Measurements from ENCODE around the gene CCNA1.

The CCNA1 gene

DNA sequence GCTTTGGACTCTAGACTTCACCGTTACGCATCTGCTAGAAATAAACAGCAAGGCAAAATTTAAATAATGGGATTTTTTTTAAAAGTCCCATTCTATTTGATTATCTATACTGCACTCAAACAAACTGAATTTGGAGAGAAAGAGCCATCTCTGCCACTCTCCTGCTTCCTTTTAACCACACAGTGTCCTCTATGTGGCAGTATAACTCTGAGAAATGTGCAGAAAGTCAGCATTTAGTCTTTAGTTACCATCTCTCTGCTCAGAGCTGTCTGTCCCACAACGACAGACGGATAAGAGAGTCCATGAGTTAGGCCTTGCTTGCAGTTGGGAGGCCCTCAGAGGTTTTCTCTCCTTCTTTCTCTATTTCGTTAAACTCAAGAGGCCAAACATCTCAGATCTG lies 21.2 kb downstream of the CCNA1 start:
- no peak for DNase-seq (ENCODE audit: low read depth in 2 of 2)

GRCh38 chr13:36454121-36454520 lies 21.8 kb downstream of the CCNA1 start:
- DNase-seq (ENCODE audit: low read depth in 2 of 2), result no peak

DNA sequence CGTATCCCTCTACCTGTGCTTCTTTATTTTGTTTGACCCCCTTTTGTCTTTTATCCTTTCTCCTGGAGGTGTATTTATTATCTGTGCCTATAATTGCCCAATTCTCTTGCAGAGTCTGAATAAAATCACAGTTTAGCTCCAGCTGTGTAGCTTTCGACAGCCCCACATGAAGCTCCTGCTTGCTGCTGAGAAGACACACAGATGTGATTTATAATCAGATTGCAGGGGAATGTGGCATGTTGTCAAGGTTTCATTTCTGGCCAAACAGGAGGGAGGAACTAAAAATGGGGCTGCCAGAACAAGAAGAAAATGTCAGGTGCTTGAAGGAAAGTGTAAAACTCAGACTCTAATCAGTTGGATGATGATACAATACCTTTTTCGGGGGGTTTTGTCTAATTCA lies 22.7 kb downstream of the CCNA1 start:
- DNase-seq (ENCODE audit: low read depth in 2 of 2), result no peak

DNA sequence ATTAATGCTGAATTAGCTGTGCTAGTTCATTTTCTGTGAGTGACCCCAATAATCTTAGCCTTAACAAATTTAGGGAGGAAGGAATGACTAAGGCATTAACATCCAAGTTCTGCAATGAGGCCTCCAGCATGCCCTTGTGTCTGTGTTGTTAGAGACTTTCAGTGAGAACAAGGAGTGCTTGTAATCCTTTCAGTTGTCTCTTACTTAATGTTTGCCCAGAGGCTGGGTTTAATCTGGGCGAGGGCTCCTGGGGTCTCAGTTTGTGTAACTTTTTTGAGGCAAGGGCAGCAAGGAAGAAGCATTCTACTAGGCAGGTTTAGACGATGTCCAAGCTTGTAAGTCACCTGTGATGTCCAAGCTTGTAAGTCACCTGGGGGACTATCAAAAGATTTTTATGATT lies 24.3 kb downstream of the CCNA1 start:
- DNase-seq (ENCODE audit: low read depth in 2 of 2), result no peak

DNA sequence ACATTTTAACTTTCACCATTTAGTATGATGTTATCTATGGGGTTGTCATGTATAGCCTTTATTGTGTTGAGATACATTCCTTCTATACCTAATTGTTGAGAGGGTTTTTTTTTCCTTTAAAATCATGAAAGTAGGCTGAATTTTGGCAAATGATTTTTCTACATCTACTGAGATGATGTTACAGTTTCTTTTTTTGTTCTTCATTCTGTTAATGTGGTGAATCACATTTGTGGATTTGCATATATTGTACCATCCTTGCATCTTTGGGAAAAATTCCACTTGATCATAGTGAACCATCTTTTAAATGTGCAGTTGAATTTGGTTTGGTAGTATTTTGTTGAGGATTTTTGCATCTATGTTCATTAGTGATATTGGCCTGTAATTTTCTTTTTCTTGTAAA lies 29.2 kb downstream of the CCNA1 start:
- DNase-seq (ENCODE audit: low read depth in 2 of 2), result no peak

- no peak for DNase-seq (ENCODE audit: low read depth in 2 of 2)
These were observed 43.2 kb downstream of the CCNA1 start for GRCh38 chr13:36475468-36475867.

DNA sequence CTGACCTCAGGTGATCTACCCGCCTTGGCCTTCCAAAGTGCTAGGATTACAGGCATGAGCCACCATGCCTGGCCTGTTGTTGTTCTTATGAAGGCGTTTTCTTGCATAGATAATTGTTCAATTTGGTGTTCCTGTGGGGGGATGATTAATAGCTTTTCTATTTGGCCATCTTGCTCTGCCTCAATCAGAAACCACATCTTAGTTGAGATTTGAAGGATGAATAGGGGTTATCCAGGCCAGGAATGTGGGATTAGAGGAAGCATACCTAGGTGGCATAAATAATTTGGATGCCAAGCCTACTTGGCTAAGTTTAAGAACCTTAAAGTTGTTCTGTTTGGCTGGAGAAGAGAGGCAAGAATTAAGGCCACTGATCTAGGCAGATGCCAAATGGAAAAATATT lies 44.4 kb downstream of the CCNA1 start:
- DNase-seq (ENCODE audit: low read depth in 2 of 2), result no peak

DNA sequence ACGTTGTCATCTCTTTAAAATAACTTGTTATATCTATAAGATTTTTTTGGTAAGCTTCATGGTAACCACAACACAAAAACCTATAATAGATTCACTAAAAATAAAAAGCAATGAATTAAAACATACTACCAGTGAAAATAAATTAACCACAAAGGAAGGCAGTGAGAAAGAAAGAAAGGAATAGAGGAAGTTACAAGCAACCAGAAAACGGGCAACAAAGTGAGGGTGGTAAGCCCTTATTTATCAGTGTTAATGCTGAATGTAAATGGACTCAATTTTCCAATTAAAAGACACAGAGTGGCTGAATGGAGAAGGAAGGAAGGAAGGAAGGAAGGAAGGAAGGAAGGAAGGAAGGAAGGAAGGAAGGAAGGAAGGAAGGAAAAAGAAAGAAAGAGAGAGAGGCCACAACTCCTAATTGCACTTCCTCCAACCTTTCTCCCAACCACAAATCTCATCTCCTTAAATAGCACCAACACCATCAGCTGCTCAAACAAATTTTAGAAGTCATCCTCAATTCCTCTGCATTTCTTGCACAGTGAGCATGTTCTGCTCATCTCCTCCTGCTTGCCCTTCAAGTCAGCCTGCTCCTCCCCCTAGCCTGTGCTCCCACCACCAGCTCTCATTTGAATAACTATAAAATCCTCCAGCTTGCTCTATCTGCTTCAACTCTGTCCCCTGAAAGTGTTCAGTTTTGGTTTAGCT lies 48.6 kb downstream of the CCNA1 start:
- DNase-seq (ENCODE audit: low read depth in 2 of 2), result no peak

GRCh38 chr13:36490055-36490454 lies 57.8 kb downstream of the CCNA1 start:
- DNase-seq (ENCODE audit: low read depth in 2 of 2), result no peak

Data from stimulated activated CD8-positive, alpha-beta memory T cell treated with anti-CD3 and anti-CD28 coated beads, Interleukin-2, amount 100 ng/mL, for 48 hours (primary cell).